ENCODE measurements around the gene AOC3. TPM values are rescaled to one million over a fixed set of nuclear protein-coding genes. Genes with fewer than 3 reads are reported as not detected.
"Not testable (repeated sequence)": the region's sequence is repeated elsewhere in the genome, so short reads cannot be mapped to it uniquely, and the experiment has no call there.

AOC3 gene
- total and polyA plus RNA-seq, 4 donors, result 2.0 to 18.2 (median 4.7) TPM

GRCh38 chr17:42866631-42867575 lies 15.9 kb downstream of the AOC3 start (continued):
- TF ChIP-seq ZBTB33 (IDR thresholded peaks at IDR 0.05), result peak; percentile 65
- TF ChIP-seq HNF4A (conservative IDR thresholded peaks at IDR 0.05), result peak; percentile 96 to 97
- peak in 1 of 2 donors; percentile 42 for TF ChIP-seq GABPA (IDR thresholded peaks at IDR 0.05 in 1 of 2, conservative IDR thresholded peaks at IDR 0.05 in 1 of 2)
- TF ChIP-seq RAD21 (IDR thresholded peaks at IDR 0.05), result peak; percentile 34 to 44
- peak; percentile 72 for TF ChIP-seq HNF4G (IDR thresholded peaks at IDR 0.05)

GRCh38 chr17:42867694-42868261 lies 16.8 kb downstream of the AOC3 start:
- WGBS, result 34% methylated on average over 21 of the region's 21 CpGs
- Histone ChIP-seq H3K4me3 (ENCODE audit: low read depth in 1 of 3, low read length in 3 of 3) (peak overlapping the region; percentile 56 to 61 (median 60)), H3K27ac (ENCODE audit: low read depth in 1 of 2, low read length in 2 of 2) (peak overlapping the region; percentile 78), H3K4me1 (ENCODE audit: control insufficient read depth in 4 of 4, insufficient read depth in 4 of 4, low read length in 3 of 4) (peaks cover 3 to 64% (median 55%) of the 10 kb centered on the region in 4 donors), H3K9ac (ENCODE audit: low read depth in 1 of 2, low read length in 2 of 2) (peak overlapping the region in 1 of 2 donors; percentile 53)
- H3K9me3 ChIP-seq (ENCODE audit: control insufficient read depth in 4 of 4, low read length in 3 of 4); H3K36me3 ChIP-seq (ENCODE audit: control insufficient read depth in 4 of 4, insufficient read depth in 3 of 4, low read depth in 1 of 4, low read length in 3 of 4); H3K27me3 ChIP-seq (ENCODE audit: control insufficient read depth in 4 of 4, insufficient read depth in 4 of 4, low read length in 3 of 4); DNase-seq (ENCODE audit: low spot score): not testable (repeated sequence)
- TF ChIP-seq RXRA (IDR thresholded peaks at IDR 0.05), result peak; percentile 33 to 59

GRCh38 chr17:42868338-42868737 lies 17.3 kb downstream of the AOC3 start:
- no peak for TF ChIP-seq FOXA1 (IDR thresholded peaks at IDR 0.05)
- no peak for TF ChIP-seq YY1 (IDR thresholded peaks at IDR 0.05)
- no peak for TF ChIP-seq HNF4G (IDR thresholded peaks at IDR 0.05)
- TF ChIP-seq GABPA (IDR thresholded peaks at IDR 0.05 in 1 of 2, conservative IDR thresholded peaks at IDR 0.05 in 1 of 2), result no peak
- TF ChIP-seq JUND (IDR thresholded peaks at IDR 0.05), result no peak
- TF ChIP-seq EGR1 (IDR thresholded peaks at IDR 0.05; ENCODE audit: low read depth in 2 of 2), result no peak
- no peak for TF ChIP-seq NR2F2 (IDR thresholded peaks at IDR 0.05)
- TF ChIP-seq CTCF (IDR thresholded peaks at IDR 0.05; ENCODE audit: low read depth, low read length, missing input control), result no peak
- no peak for TF ChIP-seq HNF4A (conservative IDR thresholded peaks at IDR 0.05)
- TF ChIP-seq SP1 (IDR thresholded peaks at IDR 0.05), result no peak
- no peak for TF ChIP-seq REST (IDR thresholded peaks at IDR 0.05)
- TF ChIP-seq FOXA2 (IDR thresholded peaks at IDR 0.05), result no peak
- no peak for TF ChIP-seq TAF1 (conservative IDR thresholded peaks at IDR 0.05)
- 38% methylated on average over 12 of the region's 12 CpGs for WGBS
- peak overlapping the region; percentile 5 to 61 (median 60) for H3K4me3 ChIP-seq (ENCODE audit: low read depth in 1 of 3, low read length in 3 of 3)
- H3K9me3 ChIP-seq (ENCODE audit: control insufficient read depth in 4 of 4, low read length in 3 of 4), result no peaks in the 10 kb centered on the region
- peak overlapping the region in 1 of 2 donors; percentile 8 for H3K9ac ChIP-seq (ENCODE audit: low read depth in 1 of 2, low read length in 2 of 2)
- peaks cover 3 to 69% (median 60%) of the 10 kb centered on the region in 4 donors for H3K4me1 ChIP-seq (ENCODE audit: control insufficient read depth in 4 of 4, insufficient read depth in 4 of 4, low read length in 3 of 4)
- H3K36me3 ChIP-seq (ENCODE audit: control insufficient read depth in 4 of 4, insufficient read depth in 3 of 4, low read depth in 1 of 4, low read length in 3 of 4), result peaks cover 0 to 13% (median 8%) of the 10 kb centered on the region in 4 donors
- DNase-seq (ENCODE audit: low spot score), result no peak
- H3K27me3 ChIP-seq (ENCODE audit: control insufficient read depth in 4 of 4, insufficient read depth in 4 of 4, low read length in 3 of 4), result no peaks in the 10 kb centered on the region
- H3K27ac ChIP-seq (ENCODE audit: low read depth in 1 of 2, low read length in 2 of 2), result peak overlapping the region; percentile 40 to 78

All from liver (tissue), 9 donors.